Astrocyte (in vitro differentiated cells and primary cell): ENCODE measurements around the gene RPL3. TPM values are rescaled to one million over a fixed set of nuclear protein-coding genes. Genes with fewer than 3 reads are reported as not detected.

Experiments used
- DNase-seq: peaks from one replicate; pipeline ENCODE4 v3.0.0-alpha.2; 2010; ENCODE audit warnings: low read depth
- FAIRE-seq: peaks from 2 replicates; lab custom pipeline; 2011; peaks lifted over from hg19 to GRCh38; lab: Jason Lieb, UNC
- H2AFZ ChIP-seq: 2 replicates; pipeline ENCODE4 v1.6.0; 2012; ENCODE audit warnings: low read depth, low read length, inconsistent platforms
- H3K27ac ChIP-seq: 2 replicates; pipeline ENCODE4 v1.5.1; 2011; ENCODE audit warnings: low read depth, low read length, inconsistent platforms
- H3K27me3 ChIP-seq: 2 replicates; pipeline ENCODE4 v1.6.0; 2011; ENCODE audit warnings: low read length, inconsistent platforms; ENCODE audit not compliant: insufficient read depth
- H3K36me3 ChIP-seq: 2 replicates; pipeline ENCODE4 v1.5.1; 2011; ENCODE audit warnings: low read length, inconsistent platforms; ENCODE audit not compliant: insufficient read depth
- H3K4me1 ChIP-seq: 2 replicates; pipeline ENCODE4 v1.5.1; 2011; ENCODE audit warnings: low read length, inconsistent platforms; ENCODE audit not compliant: insufficient read depth
- H3K4me2 ChIP-seq: 2 replicates; pipeline ENCODE4 v1.6.0; 2012; ENCODE audit warnings: low read length, inconsistent platforms
- H3K4me3 ChIP-seq: 2 replicates; pipeline ENCODE4 v1.5.1; 2011; ENCODE audit warnings: low read depth, mild to moderate bottlenecking, low read length, inconsistent platforms; ENCODE audit not compliant: insufficient read depth
- H3K79me2 ChIP-seq: 2 replicates; pipeline ENCODE4 v1.6.0; 2012; ENCODE audit warnings: mild to moderate bottlenecking, low read length, inconsistent platforms; ENCODE audit not compliant: insufficient read depth
- H3K9ac ChIP-seq: 2 replicates; pipeline ENCODE4 v1.6.0; 2012; ENCODE audit warnings: mild to moderate bottlenecking, low read length, inconsistent platforms
- H3K9me3 ChIP-seq: 2 replicates; pipeline ENCODE4 v1.5.1; 2012; ENCODE audit warnings: low read depth, mild to moderate bottlenecking, low read length, inconsistent platforms; ENCODE audit not compliant: insufficient read depth
- H4K20me1 ChIP-seq: 2 replicates; pipeline ENCODE4 v1.6.0; 2012; ENCODE audit warnings: low read length, inconsistent platforms; ENCODE audit not compliant: insufficient read depth
- H3K27ac Mint-ChIP-seq: one replicate; pipeline ENCODE4 v1.8.0; 2021; ENCODE audit warnings: mild to moderate bottlenecking, mixed read lengths; ENCODE audit not compliant: unreplicated experiment
- H3K27me3 Mint-ChIP-seq: one replicate; pipeline ENCODE4 v1.8.0; 2021; ENCODE audit warnings: low read depth, mixed read lengths; ENCODE audit not compliant: unreplicated experiment
- H3K36me3 Mint-ChIP-seq: one replicate; pipeline ENCODE4 v1.8.0; 2021; ENCODE audit warnings: low read depth, mixed read lengths; ENCODE audit not compliant: unreplicated experiment
- H3K4me1 Mint-ChIP-seq: one replicate; pipeline ENCODE4 v1.8.0; 2021; ENCODE audit warnings: low read depth, mixed read lengths; ENCODE audit not compliant: unreplicated experiment
- H3K4me3 Mint-ChIP-seq: one replicate; pipeline ENCODE4 v1.8.0; 2021; ENCODE audit warnings: mild to moderate bottlenecking, moderate library complexity, mixed read lengths; ENCODE audit not compliant: unreplicated experiment
- H3K9me3 Mint-ChIP-seq: one replicate; pipeline ENCODE4 v1.8.0; 2021; ENCODE audit warnings: mild to moderate bottlenecking, mixed read lengths; ENCODE audit not compliant: unreplicated experiment
- CTCF ChIP-seq: IDR thresholded peaks from 2 replicates; pipeline ENCODE4 v1.5.1; 2011; ENCODE audit warnings: low read depth, mild to moderate bottlenecking, inconsistent platforms, low read length, moderate library complexity; ENCODE audit not compliant: insufficient read depth
- EZH2 ChIP-seq: IDR thresholded peaks from 2 replicates; pipeline ENCODE4 v1.6.1; 2012; ENCODE audit warnings: mild to moderate bottlenecking, low read length, inconsistent platforms; ENCODE audit not compliant: insufficient read depth
- total RNA-seq: library from RNA; stranded (reverse); gene quantifications from 2 replicates; pipeline ENCODE4 v1.2.1, GENCODE V29; 2021

RPL3 gene
- total RNA-seq, 1 donor from 2014 or later, result 1,182 TPM

GRCh38 chr22:39355080-39355479, 35.7 kb upstream of the RPL3 start:
- FAIRE-seq (no peak), DNase-seq (no peak)
- Histone ChIP-seq H3K4me3 (no peak overlapping the region), H3K27me3 (no peaks in the 10 kb centered on the region), H4K20me1 (peaks cover 5% of the 10 kb centered on the region), H3K27ac (no peak overlapping the region), H3K9me3 (no peaks in the 10 kb centered on the region), H3K79me2 (no peaks in the 10 kb centered on the region), H3K36me3 (no peaks in the 10 kb centered on the region), H3K4me2 (no peak overlapping the region), H3K4me1 (peaks cover 24% of the 10 kb centered on the region), H3K9ac (no peak overlapping the region), H2AFZ (no peak overlapping the region)
- no peak for TF ChIP-seq EZH2
- TF ChIP-seq CTCF, result no peak
- no peak overlapping the region for H3K4me3 Mint-ChIP-seq
- peaks cover 5% of the 10 kb centered on the region for H3K27me3 Mint-ChIP-seq
- peaks cover 2% of the 10 kb centered on the region for H3K9me3 Mint-ChIP-seq
- H3K27ac Mint-ChIP-seq, result no peak overlapping the region
- H3K36me3 Mint-ChIP-seq, result peaks cover 7% of the 10 kb centered on the region
- peaks cover 11% of the 10 kb centered on the region for H3K4me1 Mint-ChIP-seq

- H3K4me3 ChIP-seq, result no peak overlapping the region
- H3K27me3 ChIP-seq, result no peaks in the 10 kb centered on the region
- H3K9me3 Mint-ChIP-seq, result no peaks in the 10 kb centered on the region
- H3K36me3 ChIP-seq, result no peaks in the 10 kb centered on the region
- H3K79me2 ChIP-seq, result no peaks in the 10 kb centered on the region
- H3K9me3 ChIP-seq, result no peaks in the 10 kb centered on the region
- peaks cover 3% of the 10 kb centered on the region for H3K27me3 Mint-ChIP-seq
- H3K4me1 ChIP-seq, result peaks cover 27% of the 10 kb centered on the region
- H2AFZ ChIP-seq, result peak overlapping the region; percentile 47
- DNase-seq (no peak), FAIRE-seq (no peak)
- no peak overlapping the region for H3K9ac ChIP-seq
- H3K36me3 Mint-ChIP-seq, result peaks cover 2% of the 10 kb centered on the region
- H3K27ac Mint-ChIP-seq, result no peak overlapping the region
- no peak overlapping the region for H3K27ac ChIP-seq
- no peak overlapping the region for H3K4me2 ChIP-seq
- H3K4me1 Mint-ChIP-seq, result peaks cover 10% of the 10 kb centered on the region
- H3K4me3 Mint-ChIP-seq, result no peak overlapping the region
- peaks cover 5% of the 10 kb centered on the region for H4K20me1 ChIP-seq
- no peak for TF ChIP-seq CTCF
- TF ChIP-seq EZH2, result no peak
These were observed 33.9 kb upstream of the RPL3 start for GRCh38 chr22:39353346-39353745.

GRCh38 chr22:39352306-39352891, 33.0 kb upstream of the RPL3 start:
- H3K4me2 ChIP-seq, result no peak overlapping the region
- Mint-ChIP-seq H3K27ac (no peak overlapping the region), H3K36me3 (no peaks in the 10 kb centered on the region), H3K9me3 (no peaks in the 10 kb centered on the region), H3K4me3 (no peak overlapping the region), H3K4me1 (peaks cover 10% of the 10 kb centered on the region), H3K27me3 (peaks cover 3% of the 10 kb centered on the region)
- no peak overlapping the region for H3K9ac ChIP-seq
- FAIRE-seq (no peak), DNase-seq (no peak)
- H3K27ac ChIP-seq, result no peak overlapping the region
- peaks cover 5% of the 10 kb centered on the region for H4K20me1 ChIP-seq
- H3K4me1 ChIP-seq, result peaks cover 27% of the 10 kb centered on the region
- no peak overlapping the region for H2AFZ ChIP-seq
- H3K79me2 ChIP-seq, result no peaks in the 10 kb centered on the region
- no peaks in the 10 kb centered on the region for H3K27me3 ChIP-seq
- no peaks in the 10 kb centered on the region for H3K9me3 ChIP-seq
- TF ChIP-seq EZH2, result no peak
- no peak for TF ChIP-seq CTCF
- H3K36me3 ChIP-seq, result no peaks in the 10 kb centered on the region
- no peak overlapping the region for H3K4me3 ChIP-seq
